ENCODE results near the gene SLC16A9.

SLC16A9 gene

GRCh38 chr10:59687657-59688056 lies 22.0 kb downstream of the SLC16A9 start:
- Mint-ChIP-seq H3K4me1 (peaks cover 12% of the 10 kb centered on the region), H3K27ac (no peak overlapping the region), H3K36me3 (ENCODE audit: low read depth) (peaks cover 12% of the 10 kb centered on the region), H3K9me3 (no peaks in the 10 kb centered on the region), H3K27me3 (ENCODE audit: low read depth) (no peaks in the 10 kb centered on the region), H3K4me3 (no peak overlapping the region)
- TF ChIP-seq CTCF (IDR thresholded peaks at IDR 0.05; ENCODE audit: unreplicated experiment in 3 of 3): no peak

- TF ChIP-seq CTCF (IDR thresholded peaks at IDR 0.05; ENCODE audit: unreplicated experiment in 3 of 3): no peak
- no peaks in the 10 kb centered on the region for H3K9me3 Mint-ChIP-seq
- H3K27ac Mint-ChIP-seq: peak overlapping the region in 2 of 3 experiments; percentile 67 to 73
- peaks cover 7% of the 10 kb centered on the region for H3K4me1 Mint-ChIP-seq
- H3K36me3 Mint-ChIP-seq (ENCODE audit: low read depth): peaks cover 18% of the 10 kb centered on the region
- no peaks in the 10 kb centered on the region for H3K27me3 Mint-ChIP-seq (ENCODE audit: low read depth)
- H3K4me3 Mint-ChIP-seq: no peak overlapping the region
Measured at GRCh38 chr10:59684006-59684405, 25.6 kb downstream of the SLC16A9 start.

GRCh38 chr10:59682986-59683937 lies 26.4 kb downstream of the SLC16A9 start:
- peak overlapping the region in 2 of 3 experiments; percentile 67 to 73 for H3K27ac Mint-ChIP-seq
- no peaks in the 10 kb centered on the region for H3K9me3 Mint-ChIP-seq
- peaks cover 7% of the 10 kb centered on the region for H3K4me1 Mint-ChIP-seq
- no peak for TF ChIP-seq CTCF (IDR thresholded peaks at IDR 0.05; ENCODE audit: unreplicated experiment in 3 of 3)
- peaks cover 19% of the 10 kb centered on the region for H3K36me3 Mint-ChIP-seq (ENCODE audit: low read depth)
- H3K4me3 Mint-ChIP-seq: no peak overlapping the region
- H3K27me3 Mint-ChIP-seq (ENCODE audit: low read depth): no peaks in the 10 kb centered on the region

- no peak overlapping the region for H3K4me3 Mint-ChIP-seq
- H3K27me3 Mint-ChIP-seq (ENCODE audit: low read depth): no peaks in the 10 kb centered on the region
- H3K36me3 Mint-ChIP-seq (ENCODE audit: low read depth): peaks cover 29% of the 10 kb centered on the region
- TF ChIP-seq CTCF (IDR thresholded peaks at IDR 0.05; ENCODE audit: unreplicated experiment in 3 of 3): no peak
- peaks cover 7% of the 10 kb centered on the region for H3K4me1 Mint-ChIP-seq
- no peaks in the 10 kb centered on the region for H3K9me3 Mint-ChIP-seq
- no peak overlapping the region for H3K27ac Mint-ChIP-seq
Measured at GRCh38 chr10:59680199-59680598, 29.5 kb downstream of the SLC16A9 start.

DNA sequence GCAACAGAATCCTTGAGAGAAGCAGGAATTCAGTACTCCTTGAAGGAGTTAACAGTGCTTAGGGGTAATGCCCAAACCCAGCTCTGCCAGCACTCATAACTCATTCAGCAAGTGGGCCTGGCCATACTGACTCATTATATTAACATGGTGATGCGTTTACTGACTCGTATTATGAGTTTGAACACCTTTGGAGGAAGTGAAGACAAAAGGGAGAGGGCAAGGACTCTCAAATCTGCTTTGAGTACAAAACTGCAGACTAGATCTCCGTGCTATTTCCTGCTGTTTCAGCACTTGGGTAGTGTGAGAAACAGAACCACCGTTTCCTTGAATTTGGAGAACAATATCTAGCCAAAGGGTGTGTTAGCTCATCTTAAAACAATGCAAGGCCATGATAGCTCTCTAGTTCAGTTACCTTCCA lies 30.8 kb downstream of the SLC16A9 start:
- H3K4me3 Mint-ChIP-seq: no peak overlapping the region
- peak overlapping the region in 1 of 3 experiments; percentile 15 for H3K27ac Mint-ChIP-seq
- peaks cover 29% of the 10 kb centered on the region for H3K36me3 Mint-ChIP-seq (ENCODE audit: low read depth)
- H3K4me1 Mint-ChIP-seq: peaks cover 16% of the 10 kb centered on the region
- TF ChIP-seq CTCF (IDR thresholded peaks at IDR 0.05; ENCODE audit: unreplicated experiment in 3 of 3): no peak
- H3K9me3 Mint-ChIP-seq: no peaks in the 10 kb centered on the region
- no peaks in the 10 kb centered on the region for H3K27me3 Mint-ChIP-seq (ENCODE audit: low read depth)
